HG03159 (cell line): Measurements from ENCODE around the gene KPRP.

Experiments
- ATAC-seq: cut with Tn5 transposase; IDR thresholded peaks from one replicate; pipeline ENCODE4 v1.9.1; 2021; ENCODE audit warnings: mild to moderate bottlenecking, moderate library complexity; ENCODE audit not compliant: unreplicated experiment

Gene KPRP

GRCh38 chr1:152770411-152770810 is 12.6 kb downstream of the KPRP start:
- no peak for ATAC-seq

- no peak for ATAC-seq
These were observed 17.1 kb downstream of the KPRP start, which contains the start of gene LCE1F for GRCh38 chr1:152774875-152775274. Gene LCE1F, plus strand, starts transcription at chr1:152775140. Its CDS starts 1,232 bp downstream, at chr1:152776372.

- ATAC-seq, result no peak
These were observed 18.5 kb downstream of the KPRP start for GRCh38 chr1:152776361-152776760.

GRCh38 chr1:152777510-152778137 is 19.8 kb downstream of the KPRP start:
- no peak for ATAC-seq

GRCh38 chr1:152783095-152783494 is 25.3 kb downstream of the KPRP start:
- no peak for ATAC-seq

GRCh38 chr1:152786077-152786476 is 28.3 kb downstream of the KPRP start, which contains the start of gene LCE1E:
Gene LCE1E, plus strand, starts transcription at chr1:152786257. Its CDS starts 1,043 bp downstream, at chr1:152787300.
- ATAC-seq, result no peak

- no peak for ATAC-seq
These were observed 37.9 kb downstream of the KPRP start for GRCh38 chr1:152795686-152796085.

GRCh38 chr1:152796421-152796820 is 38.6 kb downstream of the KPRP start, which contains the start of gene LCE1D:
Gene LCE1D, plus strand, starts transcription at chr1:152796721. Its CDS starts 1,074 bp downstream, at chr1:152797795.
- no peak for ATAC-seq

GRCh38 chr1:152801333-152801732 is 43.5 kb downstream of the KPRP start:
- ATAC-seq, result no peak

- no peak for ATAC-seq
These were observed 48.8 kb downstream of the KPRP start, which contains the start of gene LCE1C for GRCh38 chr1:152806576-152806975. Gene LCE1C, minus strand, starts transcription at chr1:152806651. Its CDS starts 1,173 bp downstream, at chr1:152805478.

- ATAC-seq, result no peak
These were observed 53.2 kb downstream of the KPRP start for GRCh38 chr1:152811050-152811449.
